Mammary epithelial cell (primary cell): Measurements from ENCODE around the gene OAT.

ENCODE experiments used
- CTCF ChIP-seq, 2 donors: IDR thresholded peaks in 1 of 2; conservative IDR thresholded peaks in 1 of 2; 2 replicates each; pipeline ENCODE4 v1.5.1; 2011 to 2012; ENCODE audit warnings: inconsistent platforms in 2 of 2, low read length in 2 of 2, mild to moderate bottlenecking in 2 of 2, control low read depth in 1 of 2, low read depth in 1 of 2; ENCODE audit not compliant: insufficient read depth in 1 of 2; ENCODE audit errors: extremely low read depth in 1 of 2
- EZH2 ChIP-seq: IDR thresholded peaks from 2 replicates; pipeline ENCODE4 v1.6.1; 2012; ENCODE audit warnings: low read length, inconsistent platforms, borderline replicate concordance

DNA sequence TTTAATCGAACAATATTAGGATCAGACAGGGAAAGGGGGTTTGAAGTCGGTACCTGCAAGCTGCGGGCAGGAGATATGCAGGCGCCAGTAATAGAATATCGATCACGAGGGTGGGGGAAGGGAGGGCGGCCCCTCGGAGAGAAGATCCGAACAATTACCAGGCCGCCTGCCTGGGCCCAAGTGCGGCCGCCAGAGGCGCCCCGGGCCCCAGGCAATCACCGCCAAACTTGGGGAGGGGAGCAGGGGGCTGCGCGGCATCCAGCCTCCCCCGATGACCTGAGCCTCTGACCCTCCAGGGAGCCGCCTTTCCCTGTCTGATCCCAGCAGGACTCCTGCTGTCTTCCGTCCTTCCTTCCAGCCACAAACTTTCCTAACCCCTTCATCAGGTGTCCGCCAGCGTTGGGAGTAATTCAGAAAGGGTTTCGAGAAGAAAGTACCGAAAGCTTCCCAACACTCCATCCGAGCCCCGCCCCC, 30.0 kb upstream of the OAT start:
- TF ChIP-seq CTCF (conservative IDR thresholded peaks at IDR 0.05 in 1 of 2, IDR thresholded peaks at IDR 0.05 in 1 of 2; ENCODE audit: extremely low read depth in 1 of 2, insufficient read depth in 1 of 2, low read depth in 1 of 2, low read length in 2 of 2) (no peak), EZH2 (no peak)
